ENCODE data around the gene RETN.

- TF ChIP-seq CTCF (IDR thresholded peaks at IDR 0.05): no peak
- TF ChIP-seq EP300 (IDR thresholded peaks at IDR 0.05): no peak
- no peak for TF ChIP-seq POLR2AphosphoS5 (IDR thresholded peaks at IDR 0.05)
These were observed 18.3 kb downstream of the RETN start for GRCh38 chr19:7687177-7687576.

Data from gastroesophageal sphincter (tissue), 3 donors.